ENCODE data around the gene PDIA2.
A peak's percentile ranks its signal among the peaks of the same experiment; 100 is the strongest.
"Not testable (repeated sequence)": the region's sequence is repeated elsewhere in the genome, so short reads cannot be mapped to it uniquely, and the experiment has no call there.

The PDIA2 gene

DNA sequence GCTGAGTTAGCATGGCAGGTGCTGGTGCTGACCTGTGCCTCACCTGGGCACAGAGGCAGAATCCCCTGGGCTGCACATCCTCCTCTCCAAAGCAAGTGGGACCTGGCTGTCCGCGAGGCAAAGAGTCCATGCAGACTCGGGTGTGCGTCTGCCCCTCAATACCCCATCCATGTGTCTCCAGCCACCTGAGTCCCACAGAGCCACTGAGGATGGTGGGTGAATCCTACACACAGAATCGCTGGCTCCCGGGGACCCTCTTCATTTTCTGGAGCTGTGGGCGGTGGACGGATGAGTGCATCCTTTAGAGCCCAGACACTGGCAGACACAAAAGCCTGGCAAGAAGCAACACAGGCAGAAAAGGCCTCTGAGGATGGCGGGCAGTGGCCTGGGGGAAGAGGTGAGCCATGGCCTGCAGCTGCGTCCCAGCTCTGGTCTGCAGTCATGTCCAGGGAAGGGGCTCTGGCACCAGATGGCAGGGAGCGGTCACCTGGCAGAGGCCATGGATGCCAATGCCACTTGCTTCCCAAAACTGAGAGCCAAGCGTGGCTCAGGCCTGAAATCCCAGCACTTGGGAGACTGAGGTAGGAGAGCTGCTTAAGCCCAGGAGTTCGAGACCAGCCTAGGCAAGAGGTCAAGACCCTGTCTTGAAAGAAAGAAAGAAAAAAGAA lies 39.6 kb downstream of the PDIA2 start:
- H3K4me3 ChIP-seq (ENCODE audit: low read depth, low read length), result no peak overlapping the region
- TF ChIP-seq, protein P1, sequence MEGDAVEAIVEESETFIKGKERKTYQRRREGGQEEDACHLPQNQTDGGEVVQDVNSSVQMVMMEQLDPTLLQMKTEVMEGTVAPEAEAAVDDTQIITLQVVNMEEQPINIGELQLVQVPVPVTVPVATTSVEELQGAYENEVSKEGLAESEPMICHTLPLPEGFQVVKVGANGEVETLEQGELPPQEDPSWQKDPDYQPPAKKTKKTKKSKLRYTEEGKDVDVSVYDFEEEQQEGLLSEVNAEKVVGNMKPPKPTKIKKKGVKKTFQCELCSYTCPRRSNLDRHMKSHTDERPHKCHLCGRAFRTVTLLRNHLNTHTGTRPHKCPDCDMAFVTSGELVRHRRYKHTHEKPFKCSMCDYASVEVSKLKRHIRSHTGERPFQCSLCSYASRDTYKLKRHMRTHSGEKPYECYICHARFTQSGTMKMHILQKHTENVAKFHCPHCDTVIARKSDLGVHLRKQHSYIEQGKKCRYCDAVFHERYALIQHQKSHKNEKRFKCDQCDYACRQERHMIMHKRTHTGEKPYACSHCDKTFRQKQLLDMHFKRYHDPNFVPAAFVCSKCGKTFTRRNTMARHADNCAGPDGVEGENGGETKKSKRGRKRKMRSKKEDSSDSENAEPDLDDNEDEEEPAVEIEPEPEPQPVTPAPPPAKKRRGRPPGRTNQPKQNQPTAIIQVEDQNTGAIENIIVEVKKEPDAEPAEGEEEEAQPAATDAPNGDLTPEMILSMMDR (IDR thresholded peaks at IDR 0.05; ENCODE audit: borderline replicate concordance, insufficient read depth, low read depth, low read length), result no peak

DNA sequence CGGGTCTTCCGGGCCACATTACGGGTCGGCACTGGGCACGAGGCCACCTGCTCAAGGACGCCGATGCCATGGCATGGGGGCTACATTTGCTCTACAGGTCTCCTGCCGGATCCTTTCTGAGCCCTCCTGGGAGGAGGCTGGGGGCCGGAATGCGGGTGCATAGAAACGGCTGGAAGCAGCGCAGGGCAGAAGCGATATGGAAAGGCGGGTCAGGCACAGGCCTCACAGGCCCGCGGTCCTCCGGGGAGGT lies 41.2 kb downstream of the PDIA2 start:
- H3K4me3 ChIP-seq (ENCODE audit: low read depth, low read length), result no peak overlapping the region

DNA sequence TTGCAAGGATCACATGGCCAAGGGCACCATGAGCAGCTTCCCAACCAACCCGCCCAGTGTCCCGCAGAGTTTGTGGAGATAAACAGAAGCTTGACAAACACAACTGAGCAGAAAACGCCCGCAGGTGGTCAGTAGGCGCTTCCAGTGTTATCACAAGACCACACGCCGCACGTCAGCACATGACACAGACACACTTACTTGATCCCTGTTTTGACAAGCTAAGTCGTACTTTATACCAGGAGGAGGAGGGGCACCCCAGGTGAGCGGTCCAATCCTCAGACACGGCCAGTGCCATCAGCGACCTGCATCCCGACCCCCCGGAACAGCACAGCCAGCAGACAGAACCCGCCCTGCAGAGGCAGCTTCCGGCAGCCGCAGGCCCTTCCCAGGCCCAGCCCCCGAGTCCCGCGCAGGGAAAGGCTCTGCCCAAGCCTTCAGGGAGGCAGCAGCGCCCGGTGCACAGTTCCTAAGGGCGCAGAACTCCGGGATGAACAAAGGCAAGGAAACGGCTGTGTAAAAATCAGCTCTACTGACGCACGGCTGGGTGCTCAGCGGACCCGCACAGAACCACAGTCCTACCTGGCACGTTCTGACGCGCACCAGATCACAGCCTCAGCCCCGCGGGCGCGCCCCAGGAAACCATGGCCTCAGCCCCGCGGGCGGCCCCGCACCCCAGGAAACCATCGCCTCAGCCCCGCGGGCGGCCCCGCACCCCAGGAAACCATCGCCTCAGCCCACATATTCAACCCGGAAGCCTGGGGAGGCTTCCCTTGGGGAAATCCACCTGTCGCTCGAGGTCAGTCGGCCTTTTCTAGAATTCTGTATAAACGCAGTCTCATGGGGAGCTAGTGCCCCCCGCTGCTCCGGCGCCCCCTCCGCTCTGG lies 41.7 kb downstream of the PDIA2 start:
- TF ChIP-seq, protein P1 (IDR thresholded peaks at IDR 0.05; ENCODE audit: borderline replicate concordance, insufficient read depth, low read depth, low read length), result no peak
- peak overlapping the region; percentile 42 for H3K4me3 ChIP-seq (ENCODE audit: low read depth, low read length)

More for the DNA sequence above, 41.2 kb downstream of the PDIA2 start:
- TF ChIP-seq, protein P1 (IDR thresholded peaks at IDR 0.05; ENCODE audit: borderline replicate concordance, insufficient read depth, low read depth, low read length), result no peak

DNA sequence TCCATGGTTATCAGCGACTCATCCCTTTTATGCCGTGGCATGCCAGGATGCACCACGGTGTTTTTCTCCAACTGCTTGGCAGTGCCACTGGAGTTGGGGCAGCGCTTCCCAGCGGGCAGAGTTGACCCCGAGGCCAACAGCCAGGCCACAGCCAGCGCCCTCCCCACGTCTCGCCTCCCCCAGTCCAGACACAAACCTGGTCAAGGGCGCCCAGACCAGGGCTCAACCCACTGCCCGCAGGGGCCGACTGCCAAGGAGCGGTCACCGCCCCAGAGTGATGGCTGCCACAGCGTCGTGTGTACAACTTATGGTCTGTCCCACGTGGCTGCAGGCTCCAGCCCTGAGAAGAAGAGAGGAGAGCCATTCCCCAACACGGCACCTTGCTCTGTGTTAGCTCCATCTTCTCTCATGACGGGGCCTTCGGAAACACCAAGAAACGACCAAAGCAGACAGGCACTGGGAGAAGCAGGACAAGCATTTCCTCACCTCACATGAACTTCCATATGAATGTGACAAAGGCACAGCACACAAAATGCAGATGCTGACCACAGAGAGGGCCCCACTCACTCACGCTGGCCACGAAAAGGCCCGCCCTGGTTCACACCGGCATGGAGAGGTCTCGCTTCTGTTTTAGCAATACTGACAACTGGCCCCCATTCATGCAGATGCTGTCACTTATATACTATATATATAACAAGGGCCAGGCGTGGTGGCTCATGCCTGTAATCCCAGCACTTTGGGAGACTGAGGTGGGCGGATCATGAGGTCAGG lies 42.6 kb downstream of the PDIA2 start:
- TF ChIP-seq, protein P1 (IDR thresholded peaks at IDR 0.05; ENCODE audit: borderline replicate concordance, insufficient read depth, low read depth, low read length), result no peak
- H3K4me3 ChIP-seq (ENCODE audit: low read depth, low read length), result peak overlapping the region; percentile 42

DNA sequence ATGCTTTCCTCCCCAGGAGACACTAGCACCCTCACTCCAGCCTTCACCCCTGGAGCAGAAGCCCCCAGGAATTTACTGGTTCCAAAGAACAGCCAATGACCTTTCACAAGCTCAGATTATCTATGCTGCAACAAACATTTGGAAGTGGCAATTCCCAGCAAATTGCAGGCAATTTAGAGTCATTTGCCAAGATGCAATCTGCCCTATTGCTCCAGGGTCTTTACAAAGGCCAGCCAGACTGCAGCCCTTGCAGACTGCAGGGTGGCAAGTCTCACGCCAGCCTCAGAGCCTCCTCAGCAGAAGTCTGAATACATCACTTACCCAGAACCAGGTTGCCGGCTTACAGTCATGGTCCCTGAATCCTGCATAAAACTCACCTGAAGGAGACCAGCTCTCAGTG lies 47.8 kb downstream of the PDIA2 start:
- H3K4me3 ChIP-seq (ENCODE audit: low read depth, low read length), result no peak overlapping the region
- TF ChIP-seq, protein P1 (IDR thresholded peaks at IDR 0.05; ENCODE audit: borderline replicate concordance, insufficient read depth, low read depth, low read length), result no peak

DNA sequence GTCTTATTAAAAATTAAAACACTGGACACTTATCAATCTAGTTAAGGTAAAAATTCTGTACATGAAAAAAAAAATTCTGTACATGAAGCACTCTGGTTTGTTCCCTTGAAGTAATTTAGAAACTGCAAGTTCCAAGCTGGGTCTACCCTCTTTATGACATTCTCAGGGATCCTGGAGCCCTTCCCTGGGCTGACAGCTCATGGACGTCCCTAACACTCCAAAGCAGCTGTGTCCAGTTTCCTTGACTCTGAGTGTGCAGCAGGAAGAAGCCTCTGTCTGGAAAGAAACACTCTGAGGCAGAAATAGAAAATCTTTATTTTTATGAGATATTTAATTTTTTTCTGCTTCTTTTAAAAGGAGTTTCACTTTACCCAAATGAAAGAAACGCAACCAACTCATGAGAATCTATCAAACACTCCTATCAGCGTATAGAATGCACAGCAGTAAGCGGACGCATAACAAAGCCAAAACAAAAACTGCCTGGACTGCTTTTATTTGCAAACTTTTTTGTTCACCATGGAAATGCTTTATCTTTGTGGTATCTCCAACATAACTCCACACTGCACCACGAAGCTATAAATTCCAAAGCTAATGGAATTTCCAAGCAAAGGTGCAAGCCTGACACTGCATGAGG lies 48.3 kb downstream of the PDIA2 start:
- H3K4me3 ChIP-seq (ENCODE audit: low read depth, low read length), result not testable (repeated sequence)

DNA sequence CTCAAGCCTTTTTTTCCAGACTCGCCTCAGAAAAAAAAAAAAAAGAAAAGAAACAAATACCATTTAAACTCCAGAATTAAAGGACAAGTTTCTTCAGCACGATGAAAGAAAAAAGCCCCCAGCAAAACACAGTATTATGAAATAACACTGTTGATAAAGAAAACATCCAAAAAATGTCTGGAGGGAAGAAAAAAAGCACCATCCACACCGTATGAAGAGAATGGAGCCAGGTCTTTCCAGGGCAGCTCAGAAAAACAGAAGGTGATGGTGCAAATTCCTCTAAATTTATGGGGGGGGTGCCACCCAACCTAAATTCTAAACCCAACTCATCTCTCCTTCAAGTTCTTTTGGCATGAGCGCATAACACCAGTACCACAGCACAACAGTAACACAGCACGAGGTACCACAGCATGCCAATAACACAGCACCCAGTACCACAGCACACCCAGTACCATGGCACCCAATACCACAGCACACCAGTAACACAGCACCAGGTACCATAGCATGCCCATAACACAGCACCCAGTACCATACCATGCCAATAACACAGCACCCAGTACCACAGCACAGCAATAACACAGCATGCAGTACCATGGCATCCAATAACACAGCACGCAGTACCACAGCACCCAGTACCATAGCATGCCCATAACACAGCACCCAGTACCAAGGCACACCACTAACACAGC lies 50.6 kb downstream of the PDIA2 start:
- H3K4me3 ChIP-seq (ENCODE audit: low read depth, low read length), result no peak overlapping the region
- TF ChIP-seq, protein P1 (IDR thresholded peaks at IDR 0.05; ENCODE audit: borderline replicate concordance, insufficient read depth, low read depth, low read length), result no peak

DNA sequence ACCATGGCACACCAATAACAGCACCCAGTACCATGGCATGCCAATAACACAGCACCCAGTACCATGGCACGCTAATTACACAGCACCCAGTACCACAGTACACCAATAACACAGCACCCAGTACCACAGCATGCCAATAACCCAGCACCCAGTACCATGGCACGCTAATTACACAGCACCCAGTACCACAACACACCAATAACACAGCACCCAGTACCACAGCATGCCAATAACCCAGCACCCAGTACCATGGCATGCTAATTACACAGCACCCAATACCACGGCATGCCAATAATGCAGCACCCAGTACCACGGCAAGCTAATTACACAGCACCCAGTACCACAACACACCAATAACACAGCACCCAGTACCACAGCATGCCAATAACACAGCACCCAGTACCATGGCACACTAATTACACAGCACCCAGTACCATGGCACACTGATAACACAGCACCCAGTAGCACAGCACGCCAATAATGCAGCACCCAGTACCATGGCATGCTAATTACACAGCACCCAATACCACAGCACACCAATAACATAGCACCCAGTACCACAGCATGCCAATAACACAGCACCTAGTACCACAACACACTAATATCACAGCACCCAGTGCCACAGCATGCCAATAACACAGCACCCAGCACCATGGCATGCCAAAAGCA lies 51.3 kb downstream of the PDIA2 start:
- not testable (repeated sequence) for H3K4me3 ChIP-seq (ENCODE audit: low read depth, low read length)

DNA sequence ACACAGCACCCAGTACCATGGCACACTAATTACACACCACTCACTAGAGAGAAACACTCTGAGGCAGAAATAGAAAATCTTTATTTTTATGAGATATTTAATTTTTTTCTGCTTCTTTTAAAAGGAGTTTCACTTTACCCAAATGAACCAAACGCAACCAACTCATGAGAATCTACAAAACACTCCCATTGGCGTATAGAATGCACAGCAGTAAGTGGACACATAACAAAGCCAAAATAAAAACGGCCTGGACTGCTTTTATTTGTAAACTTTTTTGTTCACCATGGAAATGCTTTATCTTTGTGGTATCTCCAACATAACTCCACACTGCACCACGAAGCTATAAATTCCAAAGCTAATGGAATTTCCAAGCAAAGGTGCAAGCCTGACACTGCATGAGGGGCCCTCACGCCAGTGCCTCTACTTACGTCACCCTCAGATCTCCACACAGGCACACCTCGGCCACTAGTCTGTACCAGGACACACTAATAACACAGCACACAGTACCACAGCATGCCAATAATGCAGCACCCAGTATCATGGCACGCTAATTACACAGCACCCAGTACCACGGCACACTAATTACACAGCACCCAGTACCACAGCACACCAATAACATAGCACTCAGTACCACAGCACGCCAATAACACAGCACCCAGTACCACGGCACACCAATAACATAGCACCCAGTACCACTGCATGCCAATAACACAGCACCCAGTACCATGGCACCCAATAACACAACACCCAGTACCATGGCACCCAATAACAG lies 52.1 kb downstream of the PDIA2 start:
- not testable (repeated sequence) for H3K4me3 ChIP-seq (ENCODE audit: low read depth, low read length)

All from GM12875 (cell line).